ENCODE measurements around the gene TTN. TPM values are rescaled to one million over a fixed set of nuclear protein-coding genes. Genes with fewer than 3 reads are reported as not detected.

The TTN gene
- total and polyA plus RNA-seq, 2 of the 8 experiments (the other 6 are each of a cell fraction or from before 2014, with no cell fraction given) = 0.30 to 9.7 TPM

DNA sequence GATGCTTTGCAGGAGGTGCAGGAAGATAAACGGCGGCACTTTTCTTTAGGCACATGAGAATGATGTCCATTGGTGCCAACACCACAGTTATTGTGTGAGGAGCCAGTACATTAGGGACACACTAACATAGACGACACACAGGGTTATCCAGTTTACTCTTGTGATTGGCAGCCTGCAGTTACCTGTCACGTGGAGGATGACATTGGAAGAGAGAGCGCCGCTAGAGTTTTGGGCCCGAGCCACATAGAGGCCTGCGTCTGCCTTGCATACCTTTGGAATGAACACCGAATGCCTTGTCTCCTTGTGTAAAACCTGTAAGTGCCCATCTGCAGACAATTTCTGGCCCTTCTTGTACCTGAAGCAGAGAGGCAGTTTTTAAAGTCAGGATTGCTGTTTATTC lies 26.9 kb upstream of the TTN start:
- Histone ChIP-seq H4K8ac (ENCODE audit: extremely low read depth, insufficient read depth, low read length) (no peak overlapping the region), H3K9me3 (ENCODE audit: insufficient read depth in 2 of 2, low read depth in 1 of 2, low read length in 1 of 2) (no peaks in the 10 kb centered on the region), H2BK20ac (ENCODE audit: low read length) (no peak overlapping the region), H3K14ac (ENCODE audit: insufficient read length) (no peak overlapping the region), H2BK15ac (ENCODE audit: low read length) (no peak overlapping the region), H2BK5ac (ENCODE audit: low read depth, low read length) (no peak overlapping the region), H3K23me2 (ENCODE audit: low read depth, low read length) (no peaks in the 10 kb centered on the region), H3K4me2 (ENCODE audit: insufficient read depth in 1 of 2, low read depth in 2 of 2, low read length in 2 of 2) (no peak overlapping the region), H4K20me1 (replicated peaks in 1 of 2; ENCODE audit: control insufficient read depth in 1 of 2, insufficient read depth in 2 of 2, low read length in 2 of 2) (no peaks in the 10 kb centered on the region), H3K27ac (ENCODE audit: low read depth, low read length) (no peak overlapping the region), H2BK120ac (replicated peaks; ENCODE audit: low read depth, low read length) (no peak overlapping the region), H2BK12ac (ENCODE audit: low read depth, low read length) (no peak overlapping the region), H4K91ac (replicated peaks; ENCODE audit: insufficient read length, low read length) (no peak overlapping the region), H3K27me3 (replicated peaks in 1 of 4; ENCODE audit: control insufficient read depth in 3 of 4, extremely low read depth in 1 of 4, insufficient read depth in 3 of 4, low read length in 3 of 4) (peaks cover 0 to 1% (median 0%) of the 10 kb centered on the region in 4 experiments; a peak in 1 of 7 replicates), H3K56ac (replicated peaks; ENCODE audit: insufficient read length, low read depth, low read length) (no peak overlapping the region), H3K79me1 (ENCODE audit: low read depth, low read length) (no peaks in the 10 kb centered on the region), H3K4ac (replicated peaks; ENCODE audit: insufficient read length, low read depth, low read length) (no peak overlapping the region), H3K36me3 (ENCODE audit: control insufficient read depth in 2 of 4, insufficient read depth in 4 of 4, low read length in 3 of 4) (no peaks in the 10 kb centered on the region), H3K9ac (replicated peaks in 1 of 4; ENCODE audit: extremely low read depth in 1 of 4, low read depth in 3 of 4, low read length in 3 of 4) (no peak overlapping the region), H4K5ac (ENCODE audit: insufficient read length, low read depth, low read length) (no peak overlapping the region), H3K79me2 (ENCODE audit: control insufficient read depth in 1 of 2, insufficient read depth in 2 of 2, low read length in 2 of 2) (no peaks in the 10 kb centered on the region), H3K4me3 (ENCODE audit: extremely low read depth in 1 of 4, insufficient read depth in 2 of 4, low read depth in 3 of 4, low read length in 4 of 4) (no peak overlapping the region), H3K23ac (ENCODE audit: insufficient read length) (no peak overlapping the region), H3K4me1 (replicated peaks in 1 of 4; ENCODE audit: control insufficient read depth in 3 of 4, insufficient read depth in 4 of 4, low read length in 3 of 4) (peaks cover 0 to 8% (median 0%) of the 10 kb centered on the region in 4 experiments; a peak in 1 of 7 replicates), H3K18ac (ENCODE audit: extremely low read depth, low read length) (no peak overlapping the region), H2AFZ (ENCODE audit: low read length) (no peak overlapping the region), H2AK5ac (ENCODE audit: low read depth, low read length) (no peak overlapping the region)
- DNase-seq (ENCODE audit: low read depth in 1 of 2, low spot score in 2 of 2) (no peak), FAIRE-seq (no peak)
- ChIA-PET CTCF (ENCODE audit: partially characterized antibody) (no interaction called here), POLR2A (ENCODE audit: partially characterized antibody) (no interaction called here)
- no peak for TF ChIP-seq CHD1 (IDR thresholded peaks at IDR 0.05; ENCODE audit: low read depth, low read length)
- TF ChIP-seq POLR2A (IDR thresholded peaks at IDR 0.05; ENCODE audit: control extremely low read depth in 1 of 2, low read depth in 2 of 2, low read length in 2 of 2) = no peak
- no peak for TF ChIP-seq SRF (IDR thresholded peaks at IDR 0.05; ENCODE audit: low read depth, low read length)
- no peak for TF ChIP-seq ASH2L (IDR thresholded peaks at IDR 0.05; ENCODE audit: low read length)
- TF ChIP-seq KDM5A (IDR thresholded peaks at IDR 0.05; ENCODE audit: low read length) = no peak
- no peak for TF ChIP-seq PHF8 (conservative IDR thresholded peaks at IDR 0.05; ENCODE audit: low read depth, low read length)
- 93% methylated on average over 9 of the region's 9 CpGs; no CpG with 5 or more reads in 1 of the 2 experiments for WGBS, 2 experiments (ENCODE audit: extremely low coverage in 1 of 2, insufficient coverage in 1 of 2, insufficient read length in 1 of 2, insufficient replicate concordance in 2 of 2, low coverage in 1 of 2, low lambda C conversion rate in 2 of 2, missing lambda C conversion rate in 1 of 2)

All from H1 (cell line).